Thyroid gland (tissue), 4 donors: ENCODE measurements around the gene FGD5.

ENCODE experiments used
- CTCF ChIP-seq, 6 experiments: fragments of 200-600 bp in 3 of 6; fragments of 450-650 bp in 3 of 6; sonication (generic) in 3 of 6; IDR thresholded peaks; one replicate each; pipeline ENCODE4 v1.5.1; 2016 to 2019; ENCODE audit warnings: antibody characterized with exemption in 6 of 6, mild to moderate bottlenecking in 2 of 6, inconsistent platforms in 1 of 6, moderate library complexity in 1 of 6
- POLR2A ChIP-seq, 2 donors: fragments of 450-650 bp; IDR thresholded peaks; one replicate each; pipeline ENCODE4 v1.6.1; 2017; ENCODE audit warnings: antibody characterized with exemption in 2 of 2, mild to moderate bottlenecking in 2 of 2, moderate library complexity in 1 of 2

- no peak for TF ChIP-seq POLR2A (IDR thresholded peaks at IDR 0.05)
- TF ChIP-seq CTCF (IDR thresholded peaks at IDR 0.05) = no peak
Observed at GRCh38 chr3:14773281-14773680, 45.5 kb upstream of the FGD5 start.
